Neuronal stem cell (in vitro differentiated cells): ENCODE results near the gene SORL1.

ENCODE experiments used
- DNase-seq: peaks from one replicate; pipeline ENCODE4 v3.0.0-alpha.2; 2013; ENCODE audit warnings: low spot score
- H2AFZ ChIP-seq: one replicate; pipeline ENCODE4 v1.6.1; 2013; ENCODE audit warnings: mild to moderate bottlenecking, low read length, inconsistent platforms
- H2AK5ac ChIP-seq: 2 replicates; pipeline ENCODE4 v1.6.1; 2013; ENCODE audit warnings: low read depth, mild to moderate bottlenecking, inconsistent platforms, low read length, moderate library complexity, mixed read lengths
- H2BK120ac ChIP-seq: 2 replicates; pipeline ENCODE4 v1.6.1; 2013; ENCODE audit warnings: low read depth, mild to moderate bottlenecking, inconsistent platforms, low read length, moderate library complexity, mixed read lengths
- H2BK12ac ChIP-seq: one replicate; pipeline ENCODE4 v1.6.1; 2013; ENCODE audit warnings: low read length, inconsistent platforms
- H2BK15ac ChIP-seq: 2 replicates; pipeline ENCODE4 v1.6.1; 2013; ENCODE audit warnings: mild to moderate bottlenecking, low read length, inconsistent platforms, mixed read lengths
- H2BK5ac ChIP-seq: one replicate; pipeline ENCODE4 v1.6.1; 2013; ENCODE audit warnings: inconsistent platforms, mild to moderate bottlenecking, low read length, moderate library complexity
- H3K14ac ChIP-seq: one replicate; pipeline ENCODE4 v1.6.1; 2013; ENCODE audit warnings: low read length, inconsistent platforms
- H3K18ac ChIP-seq: 2 replicates; pipeline ENCODE4 v1.6.1; 2013; ENCODE audit warnings: low read length, inconsistent platforms
- H3K23ac ChIP-seq: 2 replicates; pipeline ENCODE4 v1.6.1; 2013; ENCODE audit warnings: low read depth, mild to moderate bottlenecking, mixed read lengths, low read length, inconsistent platforms; ENCODE audit not compliant: poor library complexity
- H3K27ac ChIP-seq: replicated peaks from 3 replicates; pipeline ENCODE4 v1.5.1; 2013; ENCODE audit warnings: low read length, inconsistent platforms
- H3K27me3 ChIP-seq, 3 experiments: 2 replicates each; pipeline ENCODE4 v1.6.1; 2013; ENCODE audit warnings: low read length in 3 of 3, mild to moderate bottlenecking in 2 of 3, inconsistent platforms in 1 of 3, low read depth in 1 of 3, mixed read lengths in 1 of 3, moderate library complexity in 1 of 3; ENCODE audit not compliant: control insufficient read depth in 3 of 3, insufficient read depth in 3 of 3
- H3K36me3 ChIP-seq, 2 donors: replicated peaks in 1 of 2; 2 replicates each; pipeline ENCODE4 v1.6.1; 2013; ENCODE audit warnings: low read length in 2 of 2; ENCODE audit not compliant: control insufficient read depth in 2 of 2, insufficient read depth in 2 of 2
- H3K4ac ChIP-seq: 2 replicates; pipeline ENCODE4 v1.6.1; 2013; ENCODE audit warnings: inconsistent platforms, mild to moderate bottlenecking, low read length, moderate library complexity
- H3K4me1 ChIP-seq, 2 donors: 1 replicate in 1 of 2; 2 replicates in 1 of 2; pipeline ENCODE4 v1.6.1; 2013; ENCODE audit warnings: low read length in 2 of 2, low read depth in 1 of 2; ENCODE audit not compliant: control insufficient read depth in 2 of 2, insufficient read depth in 1 of 2
- H3K4me2 ChIP-seq: one replicate; pipeline ENCODE4 v1.6.1; 2013; ENCODE audit warnings: mild to moderate bottlenecking, low read length, inconsistent platforms; ENCODE audit not compliant: insufficient read depth, poor library complexity, severe bottlenecking
- H3K4me3 ChIP-seq, 2 donors: 2 replicates each; pipeline ENCODE4 v1.5.1; 2013; ENCODE audit warnings: low read length in 2 of 2, mild to moderate bottlenecking in 2 of 2, inconsistent platforms in 1 of 2, moderate library complexity in 1 of 2
- H3K79me1 ChIP-seq: one replicate; pipeline ENCODE4 v1.6.1; 2013; ENCODE audit warnings: low read depth, mild to moderate bottlenecking, inconsistent platforms, low read length, moderate library complexity
- H3K9ac ChIP-seq: one replicate; pipeline ENCODE4 v1.6.1; 2013; ENCODE audit warnings: mild to moderate bottlenecking, low read depth, low read length, inconsistent platforms; ENCODE audit not compliant: poor library complexity
- H3K9me3 ChIP-seq, 2 donors: replicated peaks in 1 of 2; 2 replicates each; pipeline versions ENCODE3 to v1.6.1; 2013; ENCODE audit warnings: low read length in 2 of 2, mild to moderate bottlenecking in 2 of 2, inconsistent platforms in 1 of 2, low read depth in 1 of 2, mixed read lengths in 1 of 2, moderate library complexity in 1 of 2; ENCODE audit not compliant: control insufficient read depth in 2 of 2, insufficient read depth in 1 of 2
- H4K8ac ChIP-seq: one replicate; pipeline ENCODE4 v1.6.1; 2013; ENCODE audit warnings: low read depth, mild to moderate bottlenecking, inconsistent platforms, low read length, moderate library complexity
- H4K91ac ChIP-seq: one replicate; pipeline ENCODE4 v1.6.1; 2013; ENCODE audit warnings: low read length, low read depth, mild to moderate bottlenecking, inconsistent platforms; ENCODE audit not compliant: poor library complexity
- WGBS, 2 donors: extraction: QIAGEN DNeasy Blood & Tissue Kit; methylation state at CpG; one replicate each; pipeline ENCODE4 v1.1.7; 2013; ENCODE audit warnings: missing lambda C conversion rate in 2 of 2, mixed read lengths in 1 of 2; ENCODE audit not compliant: insufficient read length in 2 of 2, insufficient replicate concordance in 1 of 2; ENCODE audit errors: extremely low coverage in 2 of 2; 5-methylcytosine and 5-hydroxymethylcytosine counted together

The SORL1 gene

DNA sequence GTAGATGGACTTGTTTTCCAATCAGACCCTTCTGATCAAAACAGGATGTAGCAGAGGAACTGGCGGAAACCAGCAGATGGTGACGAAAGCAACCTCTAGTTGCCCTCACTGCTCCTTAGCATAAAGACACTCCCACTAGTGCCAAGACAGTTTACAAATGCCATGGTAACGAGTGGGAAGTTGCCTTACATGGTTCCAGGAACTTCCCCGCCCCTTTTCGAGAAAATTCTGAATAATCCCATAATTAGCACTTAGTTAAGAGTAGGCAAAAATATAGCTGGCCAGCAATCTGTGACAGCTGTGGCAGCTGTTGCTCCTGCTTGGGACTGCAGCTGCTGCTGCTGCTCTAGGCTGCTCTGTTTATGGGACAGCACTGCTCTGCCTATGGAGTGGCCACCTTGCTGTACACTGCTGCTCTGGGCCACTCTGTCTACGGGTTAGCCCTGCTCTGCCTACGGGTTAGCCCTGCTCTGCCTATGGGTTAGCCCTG lies 33.4 kb upstream of the SORL1 start:
- H3K14ac ChIP-seq: no peak overlapping the region
- no peak overlapping the region for H2BK120ac ChIP-seq
- H3K27ac ChIP-seq: no peak overlapping the region
- no peaks in the 10 kb centered on the region for H3K4me1 ChIP-seq
- peak overlapping the region; percentile 53 for H2AFZ ChIP-seq
- H4K8ac ChIP-seq: no peak overlapping the region
- H3K36me3 ChIP-seq: peaks cover 0 to 1% of the 10 kb centered on the region in 2 donors
- no peak overlapping the region for H2BK12ac ChIP-seq
- H3K79me1 ChIP-seq: peaks cover 2% of the 10 kb centered on the region
- H4K91ac ChIP-seq: no peak overlapping the region
- no CpG with 5 or more reads among the region's 7 CpGs for whole genome bisulfite sequencing, 2 donors
- DNase-seq: no peak
- H3K9ac ChIP-seq: no peak overlapping the region
- no peak overlapping the region for H2AK5ac ChIP-seq
- H3K4ac ChIP-seq: no peak overlapping the region
- H2BK5ac ChIP-seq: no peak overlapping the region
- H3K4me3 ChIP-seq: no peak overlapping the region
- H3K23ac ChIP-seq: no peak overlapping the region
- no peaks in the 10 kb centered on the region for H3K27me3 ChIP-seq
- no peaks in the 10 kb centered on the region for H3K9me3 ChIP-seq
- no peak overlapping the region for H2BK15ac ChIP-seq
- no peak overlapping the region for H3K18ac ChIP-seq
- H3K4me2 ChIP-seq: no peak overlapping the region

DNA sequence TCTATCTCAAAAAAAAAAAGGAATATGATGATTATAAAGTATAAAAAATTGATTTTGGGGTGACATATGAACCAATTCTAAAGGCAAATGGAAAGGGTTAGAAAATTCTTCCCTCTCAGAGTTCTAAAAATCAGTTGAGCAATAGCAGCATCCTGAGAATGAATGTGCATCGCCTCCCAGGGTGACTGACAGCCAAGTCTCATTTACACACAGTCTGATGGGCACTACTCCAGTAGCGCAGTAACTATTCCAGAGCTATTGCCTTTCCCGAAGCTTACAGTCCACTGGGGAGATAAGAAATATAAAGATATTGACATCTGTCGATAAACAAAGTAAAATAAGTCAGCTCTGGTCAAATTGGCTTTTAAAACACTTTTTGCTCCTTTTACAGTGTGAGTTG lies 32.3 kb upstream of the SORL1 start:
- H3K4me1 ChIP-seq: no peaks in the 10 kb centered on the region
- H2AFZ ChIP-seq: no peak overlapping the region
- H3K18ac ChIP-seq: no peak overlapping the region
- H3K9me3 ChIP-seq: no peaks in the 10 kb centered on the region
- H4K8ac ChIP-seq: no peak overlapping the region
- H2AK5ac ChIP-seq: no peak overlapping the region
- no peak overlapping the region for H2BK15ac ChIP-seq
- no peak for DNase-seq
- WGBS, 2 donors: no CpG with 5 or more reads among the region's 4 CpGs
- no peak overlapping the region for H3K23ac ChIP-seq
- no peak overlapping the region for H3K9ac ChIP-seq
- no peak overlapping the region for H4K91ac ChIP-seq
- H3K4me2 ChIP-seq: no peak overlapping the region
- peaks cover 0 to 1% of the 10 kb centered on the region in 2 donors for H3K36me3 ChIP-seq
- H2BK120ac ChIP-seq: no peak overlapping the region
- H2BK12ac ChIP-seq: no peak overlapping the region
- H2BK5ac ChIP-seq: no peak overlapping the region
- no peak overlapping the region for H3K27ac ChIP-seq
- no peak overlapping the region for H3K4ac ChIP-seq
- peaks cover 2% of the 10 kb centered on the region for H3K79me1 ChIP-seq
- H3K14ac ChIP-seq: no peak overlapping the region
- no peak overlapping the region for H3K4me3 ChIP-seq
- H3K27me3 ChIP-seq: no peaks in the 10 kb centered on the region

DNA sequence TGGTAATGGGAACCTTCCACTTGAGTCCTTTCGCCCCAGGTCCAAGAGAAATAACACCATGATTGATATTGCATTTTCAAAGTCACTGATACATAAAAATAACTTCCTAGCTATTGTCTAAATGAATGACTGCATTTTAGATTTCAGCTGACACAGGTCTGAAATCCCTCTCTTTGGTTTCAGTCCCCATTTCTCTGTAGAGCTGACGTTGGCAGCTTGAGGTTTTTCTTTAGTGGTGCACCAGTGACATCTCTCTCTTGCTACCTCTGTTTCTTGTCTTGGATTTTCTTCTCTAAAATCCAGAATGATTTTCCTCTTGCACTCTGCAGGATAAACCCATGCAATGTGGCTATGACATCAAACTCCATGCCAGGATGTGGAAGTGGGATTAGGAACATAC lies 31.7 kb upstream of the SORL1 start:
- Histone ChIP-seq H4K8ac (no peak overlapping the region), H3K18ac (no peak overlapping the region), H3K4ac (no peak overlapping the region), H3K79me1 (peaks cover 2% of the 10 kb centered on the region), H3K23ac (no peak overlapping the region), H2BK5ac (no peak overlapping the region), H3K14ac (no peak overlapping the region), H3K27ac (no peak overlapping the region), H2BK12ac (no peak overlapping the region), H3K4me2 (no peak overlapping the region), H3K4me1 (no peaks in the 10 kb centered on the region), H3K27me3 (no peaks in the 10 kb centered on the region), H3K9me3 (peaks cover 0 to 3% of the 10 kb centered on the region in 2 donors), H3K4me3 (no peak overlapping the region), H2BK15ac (no peak overlapping the region), H2AFZ (no peak overlapping the region), H2BK120ac (no peak overlapping the region), H3K9ac (no peak overlapping the region), H4K91ac (no peak overlapping the region), H3K36me3 (peaks cover 0 to 1% of the 10 kb centered on the region in 2 donors), H2AK5ac (no peak overlapping the region)
- no CpG with 5 or more reads among the region's 2 CpGs for WGBS, 2 donors
- DNase-seq: no peak

DNA sequence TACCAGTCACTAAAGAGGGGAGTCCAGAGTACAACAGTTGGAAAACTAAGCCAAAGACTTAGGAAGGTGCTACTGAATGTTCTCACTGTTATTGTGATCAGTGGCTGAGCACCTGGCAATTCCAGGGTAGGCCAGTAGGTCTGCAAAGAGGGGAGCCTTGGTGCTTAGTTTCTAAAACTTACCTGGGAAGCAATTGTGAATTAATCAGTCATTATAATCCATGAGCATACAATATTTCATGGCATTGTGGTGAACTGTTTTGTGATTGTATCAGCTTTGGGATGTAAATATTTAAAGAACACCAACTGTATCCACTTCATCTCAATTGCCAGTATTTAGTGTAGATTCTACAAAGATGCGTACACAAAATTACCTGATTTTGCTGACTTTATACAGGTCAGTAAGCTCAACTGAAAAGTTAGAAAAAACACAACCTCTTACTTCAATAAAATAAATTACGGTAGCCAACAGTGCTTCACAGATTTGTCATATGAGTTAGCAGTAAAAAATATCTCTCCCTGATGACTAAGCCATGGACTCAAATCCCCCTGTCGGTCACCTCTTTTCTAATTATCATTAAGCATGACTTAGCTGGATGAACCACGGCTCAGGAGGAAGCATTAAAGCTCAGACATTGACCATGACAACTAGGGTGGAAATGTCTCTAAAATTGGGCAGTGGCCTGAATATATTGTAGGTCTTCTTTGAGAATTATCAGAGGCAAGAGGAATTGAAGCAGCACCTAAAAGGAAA lies 30.8 kb upstream of the SORL1 start:
- Histone ChIP-seq H3K14ac (no peak overlapping the region), H2BK12ac (no peak overlapping the region), H2BK15ac (no peak overlapping the region), H2BK120ac (no peak overlapping the region), H3K18ac (no peak overlapping the region), H4K8ac (no peak overlapping the region), H3K9ac (no peak overlapping the region), H3K27ac (no peak overlapping the region), H3K4ac (no peak overlapping the region), H2AK5ac (no peak overlapping the region), H3K4me1 (no peaks in the 10 kb centered on the region), H3K4me3 (no peak overlapping the region), H3K23ac (no peak overlapping the region), H3K36me3 (no peaks in the 10 kb centered on the region), H4K91ac (no peak overlapping the region), H3K9me3 (peaks cover 0 to 4% of the 10 kb centered on the region in 2 donors), H2BK5ac (no peak overlapping the region), H3K27me3 (peaks cover 0 to 4% (median 0%) of the 10 kb centered on the region in 3 experiments), H3K79me1 (peaks cover 2% of the 10 kb centered on the region), H3K4me2 (no peak overlapping the region), H2AFZ (no peak overlapping the region)
- WGBS, 2 donors: no CpG with 5 or more reads among the region's 4 CpGs
- DNase-seq: no peak
